C4-2B (cell line): ENCODE results near the gene CD28.

Experiments used
- CTCF ChIP-seq: fragments of 450-650 bp; conservative IDR thresholded peaks from 2 replicates; pipeline ENCODE4 v1.5.1; 2017; ENCODE audit warnings: mild to moderate bottlenecking
- ZFX ChIP-seq: fragments of 450-650 bp; IDR thresholded peaks from 2 replicates; pipeline ENCODE4 v1.6.1; 2017

GRCh38 chr2:203685789-203686420, 20.5 kb upstream of the CD28 start:
- TF ChIP-seq CTCF (no peak), ZFX (no peak)
